ENCODE data around the gene MMEL1. TPM values are rescaled to one million over a fixed set of nuclear protein-coding genes. Genes with fewer than 3 reads are reported as not detected.

MMEL1 gene
- total RNA-seq, 2 experiments from 2014 or later, result not detected

- Histone ChIP-seq H3K4me2 (ENCODE audit: low read length) (no peak overlapping the region), H3K9me3 (ENCODE audit: low read length) (no peaks in the 10 kb centered on the region), H2AFZ (ENCODE audit: low read length) (no peak overlapping the region), H3K79me2 (ENCODE audit: insufficient read depth, low read depth, low read length) (no peaks in the 10 kb centered on the region), H3K27ac (ENCODE audit: low read depth, low read length, poor library complexity, severe bottlenecking) (no peak overlapping the region), H3K9me2 (ENCODE audit: insufficient read depth, low read length) (no peaks in the 10 kb centered on the region), H3K4me1 (ENCODE audit: insufficient read depth, low read length, poor library complexity, severe bottlenecking) (peaks cover 20% of the 10 kb centered on the region), H4K20me1 (ENCODE audit: insufficient read depth, low read length) (no peaks in the 10 kb centered on the region), H3K36me3 (ENCODE audit: insufficient read depth, low read length) (no peaks in the 10 kb centered on the region), H3K4me3 (ENCODE audit: low read depth, low read length, poor library complexity, severe bottlenecking) (no peak overlapping the region)
- no TSS peak for BruUV-seq (replicated peaks)
- intact Hi-C loops (cut with micrococcal nuclease; ENCODE audit: unreplicated experiment), result no loop called here
- ChIA-PET CTCF (ENCODE audit: unreplicated experiment) (no interaction called here), POLR2A (no interaction called here)
- no peak for TF ChIP-seq EZH2phosphoT487 (IDR thresholded peaks at IDR 0.05; ENCODE audit: borderline replicate concordance, low read depth, low read length)
- TF ChIP-seq, protein P1, sequence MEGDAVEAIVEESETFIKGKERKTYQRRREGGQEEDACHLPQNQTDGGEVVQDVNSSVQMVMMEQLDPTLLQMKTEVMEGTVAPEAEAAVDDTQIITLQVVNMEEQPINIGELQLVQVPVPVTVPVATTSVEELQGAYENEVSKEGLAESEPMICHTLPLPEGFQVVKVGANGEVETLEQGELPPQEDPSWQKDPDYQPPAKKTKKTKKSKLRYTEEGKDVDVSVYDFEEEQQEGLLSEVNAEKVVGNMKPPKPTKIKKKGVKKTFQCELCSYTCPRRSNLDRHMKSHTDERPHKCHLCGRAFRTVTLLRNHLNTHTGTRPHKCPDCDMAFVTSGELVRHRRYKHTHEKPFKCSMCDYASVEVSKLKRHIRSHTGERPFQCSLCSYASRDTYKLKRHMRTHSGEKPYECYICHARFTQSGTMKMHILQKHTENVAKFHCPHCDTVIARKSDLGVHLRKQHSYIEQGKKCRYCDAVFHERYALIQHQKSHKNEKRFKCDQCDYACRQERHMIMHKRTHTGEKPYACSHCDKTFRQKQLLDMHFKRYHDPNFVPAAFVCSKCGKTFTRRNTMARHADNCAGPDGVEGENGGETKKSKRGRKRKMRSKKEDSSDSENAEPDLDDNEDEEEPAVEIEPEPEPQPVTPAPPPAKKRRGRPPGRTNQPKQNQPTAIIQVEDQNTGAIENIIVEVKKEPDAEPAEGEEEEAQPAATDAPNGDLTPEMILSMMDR (conservative IDR thresholded peaks at IDR 0.05; ENCODE audit: low read length), result no peak
- DNase-seq (ENCODE audit: low spot score), result no peak
These were observed 74.0 kb downstream of the MMEL1 start for GRCh38 chr1:2558861-2559260.

DNA sequence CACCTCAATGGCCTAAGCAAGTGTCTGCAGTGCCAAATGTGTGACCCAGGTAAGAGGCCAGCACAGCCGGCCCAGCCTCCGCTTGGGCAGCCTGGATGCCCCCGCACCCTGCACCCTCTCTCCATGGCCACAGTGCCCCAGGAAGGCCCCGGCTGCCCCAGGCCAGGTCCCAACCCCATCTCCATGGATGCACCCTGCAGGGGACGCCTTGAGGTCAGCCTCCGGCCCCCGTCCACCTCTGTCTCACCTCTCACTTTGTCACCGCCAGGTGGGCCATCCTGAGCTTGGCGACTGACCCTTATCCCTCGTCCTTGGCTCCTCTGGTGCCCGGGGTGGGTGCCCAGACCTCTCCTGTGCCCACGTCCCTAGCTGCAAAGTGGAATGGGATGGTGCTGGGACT lies 74.4 kb downstream of the MMEL1 start:
- ChIA-PET CTCF (ENCODE audit: unreplicated experiment) (no interaction called here), POLR2A (no interaction called here)
- no peak overlapping the region for H3K27ac ChIP-seq (ENCODE audit: low read depth, low read length, poor library complexity, severe bottlenecking)
- no peaks in the 10 kb centered on the region for H3K36me3 ChIP-seq (ENCODE audit: insufficient read depth, low read length)
- H3K4me2 ChIP-seq (ENCODE audit: low read length), result no peak overlapping the region
- no TSS peak for BruUV-seq (replicated peaks)
- H3K9me3 ChIP-seq (ENCODE audit: low read length), result no peaks in the 10 kb centered on the region
- no peaks in the 10 kb centered on the region for H3K9me2 ChIP-seq (ENCODE audit: insufficient read depth, low read length)
- DNase-seq (ENCODE audit: low spot score), result no peak
- no peaks in the 10 kb centered on the region for H3K79me2 ChIP-seq (ENCODE audit: insufficient read depth, low read depth, low read length)
- H3K4me3 ChIP-seq (ENCODE audit: low read depth, low read length, poor library complexity, severe bottlenecking), result no peak overlapping the region
- H3K4me1 ChIP-seq (ENCODE audit: insufficient read depth, low read length, poor library complexity, severe bottlenecking), result peaks cover 20% of the 10 kb centered on the region
- no peak overlapping the region for H2AFZ ChIP-seq (ENCODE audit: low read length)
- H4K20me1 ChIP-seq (ENCODE audit: insufficient read depth, low read length), result no peaks in the 10 kb centered on the region
- no peak for TF ChIP-seq EZH2phosphoT487 (IDR thresholded peaks at IDR 0.05; ENCODE audit: borderline replicate concordance, low read depth, low read length)
- TF ChIP-seq, protein P1 (conservative IDR thresholded peaks at IDR 0.05; ENCODE audit: low read length), result no peak
- intact Hi-C loops (cut with micrococcal nuclease; ENCODE audit: unreplicated experiment), result no loop called here

DNA sequence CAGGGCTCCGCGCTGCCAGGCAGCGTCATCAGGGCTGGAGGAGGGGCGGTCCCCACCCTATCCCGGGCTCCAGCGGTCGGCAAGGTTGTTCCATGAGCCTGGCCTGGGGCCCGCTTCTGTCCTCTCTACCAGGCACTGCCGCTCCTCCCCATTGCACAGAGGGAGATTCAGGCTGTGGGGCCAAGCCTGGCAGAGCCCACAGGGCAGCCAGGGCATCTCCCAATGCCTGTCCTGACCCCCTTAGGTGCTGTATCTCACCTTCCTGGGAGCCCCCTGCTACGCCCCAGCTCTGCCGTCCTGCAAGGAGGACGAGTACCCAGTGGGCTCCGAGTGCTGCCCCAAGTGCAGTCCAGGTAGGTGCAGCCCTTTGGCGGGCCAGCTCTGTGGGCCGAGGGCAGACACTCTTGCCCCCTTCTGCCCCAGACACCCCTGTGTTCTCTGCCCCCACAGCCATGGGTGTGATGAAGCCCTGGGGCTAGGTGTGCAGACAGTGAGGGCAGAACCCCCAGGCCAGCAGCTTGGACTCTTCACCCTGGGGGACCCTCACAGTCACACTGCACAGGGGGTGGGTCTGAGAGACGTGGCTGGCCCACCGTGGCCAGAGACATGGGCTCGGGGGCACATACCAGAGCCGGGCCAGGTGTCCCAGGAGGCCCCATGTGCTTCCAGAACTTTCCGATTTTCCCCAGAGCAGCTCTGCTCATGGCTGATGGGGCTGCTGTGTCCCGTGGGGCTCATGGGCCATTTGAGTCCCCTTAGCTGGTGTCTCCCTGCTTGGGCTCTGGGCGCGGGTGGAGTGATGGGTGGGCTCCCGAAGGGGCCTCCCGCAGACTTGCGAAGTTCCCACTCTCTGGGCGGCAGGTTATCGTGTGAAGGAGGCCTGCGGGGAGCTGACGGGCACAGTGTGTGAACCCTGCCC lies 75.1 kb downstream of the MMEL1 start:
- Histone ChIP-seq H3K4me3 (ENCODE audit: low read depth, low read length, poor library complexity, severe bottlenecking) (no peak overlapping the region), H3K4me1 (ENCODE audit: insufficient read depth, low read length, poor library complexity, severe bottlenecking) (peaks cover 20% of the 10 kb centered on the region), H3K4me2 (ENCODE audit: low read length) (no peak overlapping the region)

More for the DNA sequence above, 75.1 kb downstream of the MMEL1 start:
- CTCF ChIA-PET (ENCODE audit: unreplicated experiment), result interaction anchor here (0.6 kb wide), 1 partner anchor 32 kb away, joined by 6 read pairs; the partner anchor contains the start of gene PANK4
- POLR2A ChIA-PET, result no interaction called here
- no peak overlapping the region for H2AFZ ChIP-seq (ENCODE audit: low read length)
- TF ChIP-seq, protein P1 (conservative IDR thresholded peaks at IDR 0.05; ENCODE audit: low read length), result no peak
- TF ChIP-seq EZH2phosphoT487 (IDR thresholded peaks at IDR 0.05; ENCODE audit: borderline replicate concordance, low read depth, low read length), result no peak
- no peaks in the 10 kb centered on the region for H4K20me1 ChIP-seq (ENCODE audit: insufficient read depth, low read length)
- no peaks in the 10 kb centered on the region for H3K79me2 ChIP-seq (ENCODE audit: insufficient read depth, low read depth, low read length)
- intact Hi-C loops (cut with micrococcal nuclease; ENCODE audit: unreplicated experiment), result no loop called here
- BruUV-seq (replicated peaks), result no TSS peak
- DNase-seq (ENCODE audit: low spot score), result no peak
- H3K9me2 ChIP-seq (ENCODE audit: insufficient read depth, low read length), result no peaks in the 10 kb centered on the region
- no peaks in the 10 kb centered on the region for H3K9me3 ChIP-seq (ENCODE audit: low read length)
- no peaks in the 10 kb centered on the region for H3K36me3 ChIP-seq (ENCODE audit: insufficient read depth, low read length)
- no peak overlapping the region for H3K27ac ChIP-seq (ENCODE audit: low read depth, low read length, poor library complexity, severe bottlenecking)

Data from OCI-LY7 (cell line).